DND-41 (cell line): ENCODE measurements around the gene TTLL11.

Experiments used
- ATAC-seq: fragments of 200-7000 bp; cut with Tn5 transposase; 3 replicates; pipeline ENCODE4 v1.9.1; 2021; ENCODE audit warnings: low read depth; ENCODE audit not compliant: insufficient read depth
- DNase-seq: peaks from one replicate; pipeline ENCODE4 v3.0.0-alpha.2; 2020
- H2AFZ ChIP-seq: 2 replicates; pipeline ENCODE4 v1.6.0; 2012; ENCODE audit warnings: low read depth, low read length
- H3K27ac ChIP-seq: 2 replicates; pipeline ENCODE4 v1.5.1; 2012; ENCODE audit warnings: low read length, inconsistent platforms
- H3K27me3 ChIP-seq: fragments of 200-600 bp; sonication (generic); 2 replicates; pipeline ENCODE4 v1.6.0; 2012; ENCODE audit warnings: low read length, mild to moderate bottlenecking, inconsistent platforms; ENCODE audit not compliant: insufficient read depth, poor library complexity
- H3K36me3 ChIP-seq: 2 replicates; pipeline ENCODE4 v1.5.1; 2012; ENCODE audit warnings: low read length, inconsistent platforms; ENCODE audit not compliant: insufficient read depth
- H3K4me1 ChIP-seq: 2 replicates; pipeline ENCODE4 v1.5.1; 2012; ENCODE audit warnings: mild to moderate bottlenecking, low read length; ENCODE audit not compliant: insufficient read depth
- H3K4me2 ChIP-seq: 2 replicates; pipeline ENCODE4 v1.6.0; 2012; ENCODE audit warnings: mild to moderate bottlenecking, moderate library complexity, low read length, inconsistent platforms; ENCODE audit not compliant: insufficient read depth
- H3K4me3 ChIP-seq, 2 experiments: fragments of 200-600 bp in 1 of 2; shearing (Covaris generic) in 1 of 2; 2 replicates each; pipeline ENCODE4 v1.5.1; 2012 to 2016; ENCODE audit warnings: inconsistent platforms in 2 of 2, low read length in 2 of 2, mild to moderate bottlenecking in 2 of 2, low read depth in 1 of 2, moderate library complexity in 1 of 2
- H3K79me2 ChIP-seq: 2 replicates; pipeline ENCODE4 v1.6.0; 2012; ENCODE audit warnings: low read length, inconsistent platforms; ENCODE audit not compliant: insufficient read depth
- H3K9ac ChIP-seq: 2 replicates; pipeline ENCODE4 v1.6.0; 2012; ENCODE audit warnings: low read depth, mild to moderate bottlenecking, inconsistent platforms, low read length, moderate library complexity
- H3K9me3 ChIP-seq: 2 replicates; pipeline ENCODE4 v1.5.1; 2012; ENCODE audit warnings: low read length, moderate library complexity, mild to moderate bottlenecking, inconsistent platforms; ENCODE audit not compliant: insufficient read depth, severe bottlenecking
- H4K20me1 ChIP-seq: 2 replicates; pipeline ENCODE4 v1.6.0; 2012; ENCODE audit warnings: low read length; ENCODE audit not compliant: insufficient read depth
- EZH2 ChIP-seq: IDR thresholded peaks from 3 replicates; pipeline ENCODE4 v1.6.1; 2012; ENCODE audit warnings: borderline replicate concordance, low read depth, mild to moderate bottlenecking, moderate library complexity, low read length, inconsistent platforms; ENCODE audit not compliant: severe bottlenecking
- TF ChIP-seq, protein P1 (sequence below): IDR thresholded peaks from 2 replicates; pipeline ENCODE4 v1.5.1; 2012; ENCODE audit warnings: borderline replicate concordance, low read length, moderate library complexity, mild to moderate bottlenecking; ENCODE audit not compliant: poor library complexity, severe bottlenecking; ENCODE audit errors: extremely low read depth

The TTLL11 gene

DNA sequence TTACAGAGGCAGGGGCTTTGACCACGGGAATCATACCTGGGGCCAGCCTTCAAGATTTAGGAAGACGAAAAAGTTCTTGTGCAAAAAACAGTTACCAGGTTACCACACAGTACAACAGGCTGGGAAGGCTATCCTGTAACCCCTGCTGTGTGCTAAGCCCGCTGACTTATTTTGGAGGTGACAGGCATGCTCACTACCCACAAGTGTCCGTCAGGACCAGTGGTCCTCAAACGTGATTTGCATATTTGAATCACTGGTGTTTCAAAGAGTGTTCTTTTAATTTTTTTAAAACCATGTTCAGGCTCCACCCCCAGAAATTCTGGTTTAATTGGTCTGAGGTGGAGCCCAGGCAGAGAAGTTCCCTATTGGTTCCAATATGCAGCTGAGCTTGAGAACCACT is 146.6 kb downstream of the TTLL11 start:
- ATAC-seq: no peak
- Histone ChIP-seq H3K9ac (no peak overlapping the region), H3K27me3 (peaks cover 4% of the 10 kb centered on the region), H3K79me2 (no peaks in the 10 kb centered on the region), H3K4me2 (no peak overlapping the region), H4K20me1 (no peaks in the 10 kb centered on the region), H3K27ac (no peak overlapping the region), H3K4me3 (no peak overlapping the region), H3K9me3 (no peaks in the 10 kb centered on the region), H3K4me1 (no peaks in the 10 kb centered on the region), H3K36me3 (no peaks in the 10 kb centered on the region), H2AFZ (no peak overlapping the region)
- no peak for DNase-seq
- no peak for TF ChIP-seq EZH2
- TF ChIP-seq, protein P1, sequence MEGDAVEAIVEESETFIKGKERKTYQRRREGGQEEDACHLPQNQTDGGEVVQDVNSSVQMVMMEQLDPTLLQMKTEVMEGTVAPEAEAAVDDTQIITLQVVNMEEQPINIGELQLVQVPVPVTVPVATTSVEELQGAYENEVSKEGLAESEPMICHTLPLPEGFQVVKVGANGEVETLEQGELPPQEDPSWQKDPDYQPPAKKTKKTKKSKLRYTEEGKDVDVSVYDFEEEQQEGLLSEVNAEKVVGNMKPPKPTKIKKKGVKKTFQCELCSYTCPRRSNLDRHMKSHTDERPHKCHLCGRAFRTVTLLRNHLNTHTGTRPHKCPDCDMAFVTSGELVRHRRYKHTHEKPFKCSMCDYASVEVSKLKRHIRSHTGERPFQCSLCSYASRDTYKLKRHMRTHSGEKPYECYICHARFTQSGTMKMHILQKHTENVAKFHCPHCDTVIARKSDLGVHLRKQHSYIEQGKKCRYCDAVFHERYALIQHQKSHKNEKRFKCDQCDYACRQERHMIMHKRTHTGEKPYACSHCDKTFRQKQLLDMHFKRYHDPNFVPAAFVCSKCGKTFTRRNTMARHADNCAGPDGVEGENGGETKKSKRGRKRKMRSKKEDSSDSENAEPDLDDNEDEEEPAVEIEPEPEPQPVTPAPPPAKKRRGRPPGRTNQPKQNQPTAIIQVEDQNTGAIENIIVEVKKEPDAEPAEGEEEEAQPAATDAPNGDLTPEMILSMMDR: no peak

DNA sequence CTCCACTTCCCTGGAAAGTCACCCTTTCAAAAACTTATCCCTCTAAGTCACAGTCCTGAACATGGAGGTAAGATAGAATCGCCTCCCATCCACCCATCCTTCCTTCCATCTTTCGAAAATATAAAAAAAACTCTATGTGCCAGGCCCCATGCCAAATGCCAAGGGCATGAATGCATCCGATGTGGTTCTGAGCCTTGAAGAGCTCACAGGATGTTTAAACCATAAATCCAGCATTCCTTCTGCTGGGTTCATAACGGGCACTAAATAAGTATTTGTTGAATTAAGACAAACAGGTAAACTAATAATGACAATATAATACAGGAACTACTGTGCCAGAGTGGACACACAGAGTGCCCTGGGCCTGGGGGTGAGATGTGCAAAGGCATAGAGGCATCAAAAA is 147.3 kb downstream of the TTLL11 start:
- DNase-seq: no peak
- H3K79me2 ChIP-seq: no peaks in the 10 kb centered on the region
- H3K36me3 ChIP-seq: no peaks in the 10 kb centered on the region
- no peak overlapping the region for H3K4me2 ChIP-seq
- TF ChIP-seq, protein P1: no peak
- no peak for TF ChIP-seq EZH2
- H3K27ac ChIP-seq: no peak overlapping the region
- ATAC-seq: no peak
- H3K9ac ChIP-seq: no peak overlapping the region
- no peak overlapping the region for H3K4me3 ChIP-seq
- no peaks in the 10 kb centered on the region for H4K20me1 ChIP-seq
- no peak overlapping the region for H2AFZ ChIP-seq
- H3K27me3 ChIP-seq: peaks cover 4% of the 10 kb centered on the region
- no peaks in the 10 kb centered on the region for H3K9me3 ChIP-seq
- no peaks in the 10 kb centered on the region for H3K4me1 ChIP-seq

DNA sequence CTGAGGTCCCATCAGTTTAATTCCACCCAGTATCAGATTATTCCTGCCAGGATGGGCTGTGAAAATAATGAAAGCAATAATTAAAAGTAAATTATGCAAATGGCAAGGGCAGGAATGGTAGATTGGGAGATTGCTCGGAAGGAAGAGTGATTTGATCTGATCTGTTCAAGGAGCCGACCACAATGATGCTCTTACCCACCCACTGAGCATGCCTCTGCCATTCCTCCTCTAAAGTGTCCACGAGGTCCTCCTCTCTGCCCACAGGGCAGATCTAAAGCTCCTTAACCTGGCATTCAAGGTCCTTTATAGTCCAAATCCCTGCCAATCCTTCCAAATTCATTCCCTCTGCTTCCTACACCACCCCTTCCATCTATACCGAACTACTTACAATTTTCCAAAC is 147.8 kb downstream of the TTLL11 start:
- Histone ChIP-seq H3K36me3 (no peaks in the 10 kb centered on the region), H3K79me2 (no peaks in the 10 kb centered on the region), H3K4me1 (no peaks in the 10 kb centered on the region), H3K9ac (no peak overlapping the region), H2AFZ (no peak overlapping the region), H4K20me1 (no peaks in the 10 kb centered on the region), H3K9me3 (no peaks in the 10 kb centered on the region), H3K27me3 (peaks cover 4% of the 10 kb centered on the region), H3K4me3 (no peak overlapping the region), H3K4me2 (no peak overlapping the region), H3K27ac (no peak overlapping the region)
- no peak for TF ChIP-seq EZH2
- TF ChIP-seq, protein P1: no peak
- ATAC-seq (no peak), DNase-seq (no peak)

DNA sequence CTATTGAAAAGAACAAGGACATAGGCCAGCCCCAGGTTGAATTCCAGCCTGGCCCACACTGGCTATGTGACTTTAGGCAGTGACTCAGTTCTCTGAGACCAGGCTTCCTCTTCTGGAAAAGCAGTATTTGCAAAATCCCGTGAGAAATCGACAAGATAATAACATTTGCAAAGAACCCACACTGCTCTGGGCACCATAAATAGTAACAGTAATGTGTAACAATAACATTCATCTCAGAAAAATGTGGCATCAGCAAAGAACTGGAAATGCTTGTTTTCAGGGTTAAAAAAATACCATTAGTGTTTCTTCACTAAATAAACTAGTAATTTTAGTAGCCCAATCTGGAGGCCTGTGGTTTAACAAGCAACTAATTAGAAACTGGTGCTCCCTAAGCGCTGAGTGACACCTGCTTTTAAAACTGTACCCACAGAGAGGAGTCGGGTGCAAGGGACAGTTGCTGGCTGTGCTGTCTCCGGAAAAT is 148.4 kb downstream of the TTLL11 start:
- DNase-seq: no peak
- Histone ChIP-seq H4K20me1 (no peaks in the 10 kb centered on the region), H3K4me1 (no peaks in the 10 kb centered on the region), H2AFZ (no peak overlapping the region), H3K9me3 (no peaks in the 10 kb centered on the region), H3K27ac (no peak overlapping the region), H3K79me2 (no peaks in the 10 kb centered on the region), H3K4me2 (no peak overlapping the region), H3K4me3 (no peak overlapping the region), H3K9ac (no peak overlapping the region), H3K36me3 (no peaks in the 10 kb centered on the region), H3K27me3 (peaks cover 4% of the 10 kb centered on the region)
- ATAC-seq: no peak
- no peak for TF ChIP-seq EZH2
- TF ChIP-seq, protein P1: no peak
